ENCODE data around the gene CMTM8. TPM values are rescaled to one million over a fixed set of nuclear protein-coding genes. Genes with fewer than 3 reads are reported as not detected.

CMTM8 gene
- total and polyA plus RNA-seq, 2 experiments from 2014 or later: 19.9 to 24.5 TPM

DNA sequence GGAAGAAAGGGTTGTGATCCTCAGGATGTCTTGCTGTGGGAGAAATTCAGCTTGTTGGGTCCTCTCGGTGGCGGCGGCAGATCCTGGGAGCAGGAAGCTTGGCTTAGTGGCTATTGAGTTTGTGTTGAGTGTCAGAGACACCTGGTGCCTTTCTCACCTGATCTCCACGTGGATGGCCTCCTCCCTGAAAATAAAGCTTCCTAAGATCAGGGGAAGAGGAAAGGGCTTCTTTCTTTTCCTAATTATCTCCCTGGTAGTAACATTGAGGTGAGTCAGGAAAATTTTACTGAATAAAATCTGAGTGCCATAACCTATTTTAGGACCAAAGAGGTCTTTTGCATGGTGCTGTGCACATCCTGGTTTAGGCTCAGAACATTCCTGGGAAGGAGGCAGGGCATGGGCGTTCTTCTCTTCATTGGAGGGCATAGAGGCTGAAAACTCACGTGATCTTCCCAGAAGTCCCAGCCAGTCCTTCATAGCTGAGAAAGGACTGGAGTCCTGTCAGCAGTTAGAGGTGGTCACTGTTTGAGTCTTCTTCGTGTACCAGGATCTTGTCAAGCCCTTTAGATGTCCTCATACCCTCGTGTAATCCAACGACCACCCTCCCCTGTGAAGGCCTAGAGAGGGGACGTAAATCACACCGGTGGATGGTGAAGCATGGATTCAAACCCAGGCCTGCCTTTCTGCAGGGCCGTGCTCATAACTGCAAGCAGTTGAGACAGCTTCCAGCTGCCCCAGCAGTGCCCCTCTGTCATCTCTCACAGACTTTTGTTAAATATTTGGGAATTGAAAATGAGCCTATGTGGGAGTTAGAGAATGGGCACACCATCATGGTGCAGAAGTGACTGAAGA is 1.1 kb downstream of the CMTM8 start:
- no peak for TF ChIP-seq STAT1 (IDR thresholded peaks at IDR 0.05; ENCODE audit: unreplicated experiment)
- no peak for TF ChIP-seq ETS1 (IDR thresholded peaks at IDR 0.05)
- TF ChIP-seq JUNB (IDR thresholded peaks at IDR 0.05; ENCODE audit: unreplicated experiment): no peak
- no peak for TF ChIP-seq EZH2phosphoT487 (IDR thresholded peaks at IDR 0.05; ENCODE audit: unreplicated experiment)
- TF ChIP-seq ZNF331 (CRISPR knock-in tag; IDR thresholded peaks at IDR 0.05; ENCODE audit: low read depth): no peak
- TF ChIP-seq CTCF (conservative IDR thresholded peaks at IDR 0.05; ENCODE audit: low read depth in 2 of 2): no peak
- TF ChIP-seq NANOG (IDR thresholded peaks at IDR 0.05; ENCODE audit: borderline replicate concordance): no peak
- TF ChIP-seq, protein P1, sequence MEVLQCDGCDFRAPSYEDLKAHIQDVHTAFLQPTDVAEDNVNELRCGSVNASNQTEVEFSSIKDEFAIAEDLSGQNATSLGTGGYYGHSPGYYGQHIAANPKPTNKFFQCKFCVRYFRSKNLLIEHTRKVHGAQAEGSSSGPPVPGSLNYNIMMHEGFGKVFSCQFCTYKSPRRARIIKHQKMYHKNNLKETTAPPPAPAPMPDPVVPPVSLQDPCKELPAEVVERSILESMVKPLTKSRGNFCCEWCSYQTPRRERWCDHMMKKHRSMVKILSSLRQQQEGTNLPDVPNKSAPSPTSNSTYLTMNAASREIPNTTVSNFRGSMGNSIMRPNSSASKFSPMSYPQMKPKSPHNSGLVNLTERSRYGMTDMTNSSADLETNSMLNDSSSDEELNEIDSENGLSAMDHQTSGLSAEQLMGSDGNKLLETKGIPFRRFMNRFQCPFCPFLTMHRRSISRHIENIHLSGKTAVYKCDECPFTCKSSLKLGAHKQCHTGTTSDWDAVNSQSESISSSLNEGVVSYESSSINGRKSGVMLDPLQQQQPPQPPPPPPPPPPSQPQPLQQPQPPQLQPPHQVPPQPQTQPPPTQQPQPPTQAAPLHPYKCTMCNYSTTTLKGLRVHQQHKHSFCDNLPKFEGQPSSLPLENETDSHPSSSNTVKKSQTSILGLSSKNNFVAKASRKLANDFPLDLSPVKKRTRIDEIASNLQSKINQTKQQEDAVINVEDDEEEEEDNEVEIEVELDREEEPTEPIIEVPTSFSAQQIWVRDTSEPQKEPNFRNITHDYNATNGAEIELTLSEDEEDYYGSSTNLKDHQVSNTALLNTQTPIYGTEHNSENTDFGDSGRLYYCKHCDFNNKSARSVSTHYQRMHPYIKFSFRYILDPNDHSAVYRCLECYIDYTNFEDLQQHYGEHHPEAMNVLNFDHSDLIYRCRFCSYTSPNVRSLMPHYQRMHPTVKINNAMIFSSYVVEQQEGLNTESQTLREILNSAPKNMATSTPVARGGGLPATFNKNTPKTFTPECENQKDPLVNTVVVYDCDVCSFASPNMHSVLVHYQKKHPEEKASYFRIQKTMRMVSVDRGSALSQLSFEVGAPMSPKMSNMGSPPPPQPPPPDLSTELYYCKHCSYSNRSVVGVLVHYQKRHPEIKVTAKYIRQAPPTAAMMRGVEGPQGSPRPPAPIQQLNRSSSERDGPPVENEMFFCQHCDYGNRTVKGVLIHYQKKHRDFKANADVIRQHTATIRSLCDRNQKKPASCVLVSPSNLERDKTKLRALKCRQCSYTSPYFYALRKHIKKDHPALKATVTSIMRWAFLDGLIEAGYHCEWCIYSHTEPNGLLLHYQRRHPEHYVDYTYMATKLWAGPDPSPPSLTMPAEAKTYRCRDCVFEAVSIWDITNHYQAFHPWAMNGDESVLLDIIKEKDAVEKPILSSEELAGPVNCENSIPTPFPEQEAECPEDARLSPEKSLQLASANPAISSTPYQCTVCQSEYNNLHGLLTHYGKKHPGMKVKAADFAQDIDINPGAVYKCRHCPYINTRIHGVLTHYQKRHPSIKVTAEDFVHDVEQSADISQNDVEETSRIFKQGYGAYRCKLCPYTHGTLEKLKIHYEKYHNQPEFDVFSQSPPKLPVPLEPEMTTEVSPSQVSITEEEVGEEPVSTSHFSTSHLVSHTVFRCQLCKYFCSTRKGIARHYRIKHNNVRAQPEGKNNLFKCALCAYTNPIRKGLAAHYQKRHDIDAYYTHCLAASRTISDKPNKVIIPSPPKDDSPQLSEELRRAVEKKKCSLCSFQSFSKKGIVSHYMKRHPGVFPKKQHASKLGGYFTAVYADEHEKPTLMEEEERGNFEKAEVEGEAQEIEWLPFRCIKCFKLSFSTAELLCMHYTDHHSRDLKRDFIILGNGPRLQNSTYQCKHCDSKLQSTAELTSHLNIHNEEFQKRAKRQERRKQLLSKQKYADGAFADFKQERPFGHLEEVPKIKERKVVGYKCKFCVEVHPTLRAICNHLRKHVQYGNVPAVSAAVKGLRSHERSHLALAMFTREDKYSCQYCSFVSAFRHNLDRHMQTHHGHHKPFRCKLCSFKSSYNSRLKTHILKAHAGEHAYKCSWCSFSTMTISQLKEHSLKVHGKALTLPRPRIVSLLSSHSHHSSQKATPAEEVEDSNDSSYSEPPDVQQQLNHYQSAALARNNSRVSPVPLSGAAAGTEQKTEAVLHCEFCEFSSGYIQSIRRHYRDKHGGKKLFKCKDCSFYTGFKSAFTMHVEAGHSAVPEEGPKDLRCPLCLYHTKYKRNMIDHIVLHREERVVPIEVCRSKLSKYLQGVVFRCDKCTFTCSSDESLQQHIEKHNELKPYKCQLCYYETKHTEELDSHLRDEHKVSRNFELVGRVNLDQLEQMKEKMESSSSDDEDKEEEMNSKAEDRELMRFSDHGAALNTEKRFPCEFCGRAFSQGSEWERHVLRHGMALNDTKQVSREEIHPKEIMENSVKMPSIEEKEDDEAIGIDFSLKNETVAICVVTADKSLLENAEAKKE (CRISPR knock-in tag; IDR thresholded peaks at IDR 0.05): no peak
- TF ChIP-seq EZH2 (IDR thresholded peaks at IDR 0.05; ENCODE audit: low read depth, unreplicated experiment): no peak
- no peak for TF ChIP-seq POLR2AphosphoS5 (IDR thresholded peaks at IDR 0.05; ENCODE audit: low read depth)
- TF ChIP-seq, protein P2, sequence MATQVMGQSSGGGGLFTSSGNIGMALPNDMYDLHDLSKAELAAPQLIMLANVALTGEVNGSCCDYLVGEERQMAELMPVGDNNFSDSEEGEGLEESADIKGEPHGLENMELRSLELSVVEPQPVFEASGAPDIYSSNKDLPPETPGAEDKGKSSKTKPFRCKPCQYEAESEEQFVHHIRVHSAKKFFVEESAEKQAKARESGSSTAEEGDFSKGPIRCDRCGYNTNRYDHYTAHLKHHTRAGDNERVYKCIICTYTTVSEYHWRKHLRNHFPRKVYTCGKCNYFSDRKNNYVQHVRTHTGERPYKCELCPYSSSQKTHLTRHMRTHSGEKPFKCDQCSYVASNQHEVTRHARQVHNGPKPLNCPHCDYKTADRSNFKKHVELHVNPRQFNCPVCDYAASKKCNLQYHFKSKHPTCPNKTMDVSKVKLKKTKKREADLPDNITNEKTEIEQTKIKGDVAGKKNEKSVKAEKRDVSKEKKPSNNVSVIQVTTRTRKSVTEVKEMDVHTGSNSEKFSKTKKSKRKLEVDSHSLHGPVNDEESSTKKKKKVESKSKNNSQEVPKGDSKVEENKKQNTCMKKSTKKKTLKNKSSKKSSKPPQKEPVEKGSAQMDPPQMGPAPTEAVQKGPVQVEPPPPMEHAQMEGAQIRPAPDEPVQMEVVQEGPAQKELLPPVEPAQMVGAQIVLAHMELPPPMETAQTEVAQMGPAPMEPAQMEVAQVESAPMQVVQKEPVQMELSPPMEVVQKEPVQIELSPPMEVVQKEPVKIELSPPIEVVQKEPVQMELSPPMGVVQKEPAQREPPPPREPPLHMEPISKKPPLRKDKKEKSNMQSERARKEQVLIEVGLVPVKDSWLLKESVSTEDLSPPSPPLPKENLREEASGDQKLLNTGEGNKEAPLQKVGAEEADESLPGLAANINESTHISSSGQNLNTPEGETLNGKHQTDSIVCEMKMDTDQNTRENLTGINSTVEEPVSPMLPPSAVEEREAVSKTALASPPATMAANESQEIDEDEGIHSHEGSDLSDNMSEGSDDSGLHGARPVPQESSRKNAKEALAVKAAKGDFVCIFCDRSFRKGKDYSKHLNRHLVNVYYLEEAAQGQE (IDR thresholded peaks at IDR 0.05; ENCODE audit: unreplicated experiment): no peak
- TF ChIP-seq CREB1 (CRISPR knock-in tag; IDR thresholded peaks at IDR 0.05; ENCODE audit: low read depth): no peak
- no peak for TF ChIP-seq ZNF114 (CRISPR knock-in tag; IDR thresholded peaks at IDR 0.05)
- Mint-ChIP-seq H3K4me1 (peaks cover 18% of the 10 kb centered on the region), H3K27me3 (ENCODE audit: insufficient read depth, low read depth, poor library complexity) (peaks cover 28% of the 10 kb centered on the region), H3K36me3 (ENCODE audit: low read depth) (peaks cover 12% of the 10 kb centered on the region), H3K27ac (no peak overlapping the region), H3K9me3 (peaks cover 14% of the 10 kb centered on the region; the same call in 2 of the 3 replicates), H3K4me3 (peak overlapping the region; percentile 82)
- Histone ChIP-seq H3K4me1 (ENCODE audit: insufficient read depth) (peaks cover 18% of the 10 kb centered on the region), H2AFZ (peak overlapping the region; percentile 96), H3K36me3 (ENCODE audit: insufficient read depth) (no peaks in the 10 kb centered on the region; the same call in 1 of the 2 replicates), H3F3A (replicated peaks; ENCODE audit: low read depth) (no peaks in the 10 kb centered on the region; the same call in 1 of the 2 replicates), H3K4me2 (peak overlapping the region; percentile 89), H3K27ac (ENCODE audit: low read depth) (no peak overlapping the region), H3K4me3 (peak overlapping the region; percentile 88), H4K20me1 (replicated peaks; ENCODE audit: insufficient read depth) (peaks cover 9% of the 10 kb centered on the region; the same call in 1 of the 2 replicates), H3K9me2 (ENCODE audit: insufficient read depth) (0 out of 2 replicates have a peak, but pooled peaks cover 3% of the 10 kb centered on the region), H3K27me3 (ENCODE audit: insufficient read depth) (peaks cover 40% of the 10 kb centered on the region), H3K79me2 (replicated peaks; ENCODE audit: insufficient read depth) (peaks cover 39% of the 10 kb centered on the region)
- ATAC-seq: peak; percentile 3
- no peak for DNase-seq (ENCODE audit: low spot score)
